ENCODE measurements around the gene CARD11. TPM values are rescaled to one million over a fixed set of nuclear protein-coding genes. Genes with fewer than 3 reads are reported as not detected.

Gene CARD11
- total RNA-seq, 4 donors from 2014 or later: 3.1 to 53.6 (median 5.9) TPM

DNA sequence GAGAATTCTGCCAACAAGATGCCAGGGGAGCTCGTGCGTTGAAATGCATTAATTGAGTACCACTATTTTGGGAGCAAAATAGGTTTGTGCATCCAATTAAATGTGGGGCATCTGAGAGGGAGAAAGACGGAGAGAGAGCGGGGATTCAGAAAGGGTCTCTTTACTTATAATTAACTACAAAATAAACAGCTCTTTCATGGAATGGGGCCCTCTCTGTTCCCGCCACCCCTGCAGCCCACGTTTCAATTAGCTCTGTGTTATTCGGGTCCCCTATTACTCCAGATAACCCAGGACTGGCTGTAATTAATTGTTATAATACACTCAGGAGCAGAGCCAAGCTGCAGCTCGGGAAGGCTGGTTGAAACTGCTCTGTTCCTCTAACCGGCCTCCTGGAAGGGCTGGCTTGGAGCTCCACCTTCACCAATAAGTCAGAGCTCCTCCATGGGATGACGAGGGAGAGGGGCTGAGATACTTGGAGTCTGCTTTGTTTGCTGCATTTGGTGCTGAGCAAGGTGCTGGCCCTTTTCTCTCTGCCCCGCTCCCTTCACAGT lies 67.8 kb downstream of the CARD11 start:
- TF ChIP-seq POLR2A (IDR thresholded peaks at IDR 0.05): no peak
- TF ChIP-seq, protein P1, sequence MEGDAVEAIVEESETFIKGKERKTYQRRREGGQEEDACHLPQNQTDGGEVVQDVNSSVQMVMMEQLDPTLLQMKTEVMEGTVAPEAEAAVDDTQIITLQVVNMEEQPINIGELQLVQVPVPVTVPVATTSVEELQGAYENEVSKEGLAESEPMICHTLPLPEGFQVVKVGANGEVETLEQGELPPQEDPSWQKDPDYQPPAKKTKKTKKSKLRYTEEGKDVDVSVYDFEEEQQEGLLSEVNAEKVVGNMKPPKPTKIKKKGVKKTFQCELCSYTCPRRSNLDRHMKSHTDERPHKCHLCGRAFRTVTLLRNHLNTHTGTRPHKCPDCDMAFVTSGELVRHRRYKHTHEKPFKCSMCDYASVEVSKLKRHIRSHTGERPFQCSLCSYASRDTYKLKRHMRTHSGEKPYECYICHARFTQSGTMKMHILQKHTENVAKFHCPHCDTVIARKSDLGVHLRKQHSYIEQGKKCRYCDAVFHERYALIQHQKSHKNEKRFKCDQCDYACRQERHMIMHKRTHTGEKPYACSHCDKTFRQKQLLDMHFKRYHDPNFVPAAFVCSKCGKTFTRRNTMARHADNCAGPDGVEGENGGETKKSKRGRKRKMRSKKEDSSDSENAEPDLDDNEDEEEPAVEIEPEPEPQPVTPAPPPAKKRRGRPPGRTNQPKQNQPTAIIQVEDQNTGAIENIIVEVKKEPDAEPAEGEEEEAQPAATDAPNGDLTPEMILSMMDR (IDR thresholded peaks at IDR 0.05): no peak
- no peak overlapping the region for H3K27ac ChIP-seq
- H3K36me3 ChIP-seq: no peaks in the 10 kb centered on the region
- no peak overlapping the region for H3K4me3 ChIP-seq
- no peak for DNase-seq
- H3K27me3 ChIP-seq: no peaks in the 10 kb centered on the region
- peaks cover 0 to 13% (median 7%) of the 10 kb centered on the region in 4 donors for H3K4me1 ChIP-seq
- no peaks in the 10 kb centered on the region for H3K9me3 ChIP-seq

DNA sequence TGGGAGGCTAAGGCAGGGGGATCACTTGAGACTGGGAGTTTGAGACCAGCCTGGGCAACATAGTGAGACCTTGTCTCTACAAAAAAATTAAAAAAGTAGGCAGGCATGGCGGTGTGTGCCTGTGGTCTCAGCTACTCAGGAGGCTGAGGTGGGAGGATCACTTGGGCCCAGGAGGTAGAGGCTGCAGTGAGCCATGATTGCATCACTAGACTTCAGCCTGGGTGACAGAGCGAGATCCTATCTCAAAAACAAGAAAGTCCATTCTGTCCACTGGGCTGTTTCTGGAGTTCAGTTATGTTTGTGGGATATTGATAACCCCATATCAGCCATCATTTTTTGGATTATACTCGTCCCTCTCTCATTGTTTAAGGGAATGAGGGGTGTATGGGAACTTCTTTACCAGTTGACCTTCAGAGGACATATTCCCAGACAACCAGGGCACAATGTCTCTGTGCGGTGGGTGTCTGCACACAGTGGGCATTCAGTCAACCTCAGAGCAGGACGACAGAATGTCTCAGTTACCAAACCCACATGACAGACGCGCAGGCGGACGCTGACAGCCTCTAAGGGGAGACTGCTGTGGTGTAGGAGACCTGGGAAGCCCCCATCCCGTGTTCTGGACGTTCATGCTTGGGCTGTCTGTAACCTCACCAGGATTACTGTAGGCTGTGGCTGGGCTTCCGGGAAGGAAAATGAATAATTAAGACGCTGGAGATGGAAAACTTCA lies 69.4 kb downstream of the CARD11 start:
- Histone ChIP-seq H3K4me1 (peaks cover 0 to 8% (median 6%) of the 10 kb centered on the region in 4 donors), H3K36me3 (no peaks in the 10 kb centered on the region), H3K9me3 (no peaks in the 10 kb centered on the region), H3K27ac (no peak overlapping the region), H3K4me3 (no peak overlapping the region), H3K27me3 (no peaks in the 10 kb centered on the region)
- peak in 1 of 3 donors; percentile 34 for DNase-seq
- no peak for TF ChIP-seq POLR2A (IDR thresholded peaks at IDR 0.05)
- TF ChIP-seq, protein P1 (IDR thresholded peaks at IDR 0.05): no peak

DNA sequence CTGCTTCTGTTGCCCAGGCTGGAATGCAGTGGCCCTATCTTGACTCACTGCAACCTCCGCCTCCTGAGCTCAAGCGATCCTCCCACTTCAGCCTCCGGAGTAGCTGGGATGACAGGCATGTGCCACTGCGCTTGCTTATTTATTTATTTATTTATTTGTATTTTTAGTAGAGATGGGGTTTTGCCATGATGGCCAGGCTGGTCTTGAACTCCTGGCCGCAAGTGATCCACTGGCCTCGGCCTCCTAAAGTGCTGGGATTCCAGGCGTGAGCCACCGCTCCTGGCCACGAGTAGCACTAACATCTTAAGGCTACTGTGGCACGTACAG lies 70.9 kb downstream of the CARD11 start:
- peak in 1 of 3 donors; percentile 24 for DNase-seq
- H3K27me3 ChIP-seq: no peaks in the 10 kb centered on the region

DNA sequence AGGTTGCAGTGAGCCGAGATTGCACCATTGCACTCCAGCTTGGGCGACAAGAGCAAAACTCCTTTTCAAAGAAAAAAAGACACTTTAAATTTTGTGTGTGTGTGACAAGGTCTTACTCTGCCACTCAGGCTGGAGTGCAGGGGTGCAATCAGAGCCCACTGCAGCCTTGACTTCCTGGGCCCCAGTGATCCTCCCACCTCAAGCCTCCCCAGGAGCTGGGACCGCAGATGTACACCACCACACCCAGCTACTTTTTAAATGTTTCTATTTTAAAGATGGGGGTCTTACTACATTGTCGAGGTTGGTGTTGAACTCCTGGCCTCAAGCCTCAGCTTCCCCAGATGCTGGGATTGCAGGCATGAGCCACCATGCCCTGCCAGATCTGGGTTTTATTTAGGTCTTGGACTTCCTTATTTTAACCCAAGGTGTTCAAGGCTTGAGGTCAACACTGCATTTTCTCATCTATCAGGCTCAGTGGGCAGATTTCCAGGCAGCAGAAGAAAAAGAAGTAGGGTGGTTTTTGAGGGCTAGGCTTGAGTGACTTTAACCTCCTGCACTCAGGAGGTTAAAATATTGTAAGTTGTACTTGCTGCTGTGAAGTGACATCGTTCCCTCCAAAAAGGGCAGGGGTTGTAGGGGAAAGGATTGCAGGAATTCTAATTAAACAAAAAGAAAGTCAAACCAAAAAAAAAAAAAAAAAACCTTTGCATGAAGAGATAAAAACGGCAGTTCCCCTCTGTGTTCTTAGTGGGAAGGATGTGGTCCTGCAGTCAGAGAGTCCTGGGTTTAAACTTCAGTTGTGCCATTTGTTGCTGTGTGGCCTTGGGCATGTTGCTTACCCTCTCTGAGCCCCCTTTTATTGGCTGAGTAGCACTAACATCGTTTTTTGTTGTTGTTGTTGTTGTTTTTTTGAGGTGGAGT lies 71.5 kb downstream of the CARD11 start:
- peak in 2 of 3 donors; percentile 32 to 43 for DNase-seq
- no peaks in the 10 kb centered on the region for H3K36me3 ChIP-seq
- H3K4me1 ChIP-seq: peaks cover 0 to 8% (median 3%) of the 10 kb centered on the region in 4 donors

More for the DNA sequence above, 70.9 kb downstream of the CARD11 start:
- Histone ChIP-seq H3K36me3 (no peaks in the 10 kb centered on the region), H3K9me3 (no peaks in the 10 kb centered on the region), H3K4me3 (no peak overlapping the region), H3K4me1 (peaks cover 0 to 8% (median 3%) of the 10 kb centered on the region in 4 donors), H3K27ac (peak overlapping the region in 1 of 4 donors; percentile 42)
- no peak for TF ChIP-seq POLR2A (IDR thresholded peaks at IDR 0.05)
- TF ChIP-seq, protein P1 (IDR thresholded peaks at IDR 0.05): no peak

DNA sequence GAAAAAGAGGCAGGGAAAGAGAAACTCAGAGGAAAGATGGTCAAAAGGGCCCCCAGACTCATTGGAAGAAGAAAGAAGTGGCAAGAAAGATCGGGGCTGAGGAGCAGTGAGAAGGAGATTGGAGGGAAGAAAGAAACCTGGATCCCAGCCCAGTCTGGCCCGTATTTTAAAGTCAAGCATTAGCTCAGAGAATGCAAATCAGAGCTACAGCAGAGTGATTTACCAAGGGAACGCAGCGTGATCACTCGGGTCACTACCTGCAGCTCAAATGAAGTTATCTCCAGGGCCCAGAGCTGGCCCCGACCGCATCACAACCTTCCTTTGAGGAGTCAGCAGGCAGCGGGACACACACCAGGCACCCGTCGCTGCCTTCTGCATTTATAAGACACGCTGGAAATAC lies 72.8 kb downstream of the CARD11 start:
- no peaks in the 10 kb centered on the region for H3K36me3 ChIP-seq
- H3K9me3 ChIP-seq: peaks cover 0 to 9% (median 0%) of the 10 kb centered on the region in 4 donors
- H3K4me1 ChIP-seq: peaks cover 0 to 8% (median 3%) of the 10 kb centered on the region in 4 donors
- no peaks in the 10 kb centered on the region for H3K27me3 ChIP-seq
- TF ChIP-seq, protein P1 (IDR thresholded peaks at IDR 0.05): no peak
- TF ChIP-seq POLR2A (IDR thresholded peaks at IDR 0.05): no peak
- DNase-seq: peak in 1 of 3 donors; percentile 26
- no peak overlapping the region for H3K27ac ChIP-seq
- H3K4me3 ChIP-seq: no peak overlapping the region

More for the DNA sequence above, 71.5 kb downstream of the CARD11 start:
- TF ChIP-seq POLR2A (IDR thresholded peaks at IDR 0.05): no peak
- TF ChIP-seq, protein P1 (IDR thresholded peaks at IDR 0.05): no peak
- H3K9me3 ChIP-seq: no peaks in the 10 kb centered on the region
- no peaks in the 10 kb centered on the region for H3K27me3 ChIP-seq
- H3K4me3 ChIP-seq: no peak overlapping the region
- H3K27ac ChIP-seq: peak overlapping the region in 1 of 4 donors; percentile 42
